Esophagus muscularis mucosa (tissue), 4 donors: ENCODE data around the gene LIMCH1. TPM values are rescaled to one million over a fixed set of nuclear protein-coding genes. Genes with fewer than 3 reads are reported as not detected.

Source experiments
- DNase-seq: peaks from one replicate; pipeline ENCODE4 v3.0.0-alpha.2; 2017; ENCODE audit errors: extremely low spot score
- H3K27ac ChIP-seq, 4 donors: fragments of 200-600 bp; sonication (generic); replicated peaks in 1 of 4; 1 replicate in 3 of 4; 2 replicates in 1 of 4; pipeline ENCODE4 v1.5.1; 2016 to 2019; ENCODE audit warnings: mild to moderate bottlenecking in 1 of 4
- H3K27me3 ChIP-seq, 4 donors: fragments of 200-600 bp; sonication (generic); one replicate each; pipeline versions ENCODE4 v1.5.1 to v1.6.0; 2016 to 2019
- H3K36me3 ChIP-seq, 4 donors: fragments of 200-600 bp; sonication (generic); one replicate each; pipeline ENCODE4 v1.5.1; 2016 to 2019
- H3K4me1 ChIP-seq, 4 donors: fragments of 200-600 bp; sonication (generic); one replicate each; pipeline ENCODE4 v1.5.1; 2016 to 2019
- H3K4me3 ChIP-seq, 4 donors: fragments of 200-600 bp; sonication (generic); 1 replicate in 2 of 4; 2 replicates in 2 of 4; pipeline ENCODE4 v1.5.1; 2016 to 2019; ENCODE audit warnings: mild to moderate bottlenecking in 4 of 4, moderate library complexity in 1 of 4
- H3K9me3 ChIP-seq, 4 donors: fragments of 200-600 bp; sonication (generic); 1 replicate in 3 of 4; 2 replicates in 1 of 4; pipeline ENCODE4 v1.5.1; 2016 to 2019
- CTCF ChIP-seq, 3 experiments: fragments of 200-600 bp in 2 of 3; fragments of 450-650 bp in 1 of 3; sonication (generic) in 2 of 3; IDR thresholded peaks; one replicate each; pipeline ENCODE4 v1.5.1; 2017 to 2019; ENCODE audit warnings: antibody characterized with exemption in 3 of 3, mild to moderate bottlenecking in 2 of 3, moderate library complexity in 1 of 3
- EP300 ChIP-seq: sonication (generic); formaldehyde crosslinking; IDR thresholded peaks from one replicate; pipeline ENCODE4 v1.6.1; 2017; ENCODE audit warnings: antibody characterized with exemption
- POLR2A ChIP-seq: fragments of 450-650 bp; IDR thresholded peaks from one replicate; pipeline ENCODE4 v1.6.1; 2017; ENCODE audit warnings: antibody characterized with exemption, moderate library complexity, mild to moderate bottlenecking, low read depth
- POLR2AphosphoS5 ChIP-seq, 2 donors: sonication (generic); formaldehyde crosslinking; IDR thresholded peaks; one replicate each; pipeline ENCODE4 v1.6.1; 2017; ENCODE audit warnings: antibody characterized with exemption in 2 of 2
- WGBS: methylation state at CpG from one replicate; pipeline ENCODE4 v1.1.5; 2018; 5-methylcytosine and 5-hydroxymethylcytosine counted together
- intact Hi-C: fragments of 100-400 bp; cut with DNase I; formaldehyde crosslinking; loops from one replicate; pipeline ENCODE4 v1.15.1; 2023
- total RNA-seq, 4 donors: library from RNA; depleted of rRNA; stranded (reverse); fragments of >200 nt; gene quantifications; one replicate each; pipeline versions ENCODE4 v1.1.0 to v1.2.1, GENCODE V29; 2016

The LIMCH1 gene
- total RNA-seq, 4 donors from 2014 or later = 49.0 to 101 (median 72.1) TPM

GRCh38 chr4:41653523-41653922, 115.6 kb downstream of the LIMCH1 start:
- Histone ChIP-seq H3K4me3 (no peak overlapping the region), H3K9me3 (no peaks in the 10 kb centered on the region), H3K27ac (no peak overlapping the region), H3K36me3 (peaks cover 0 to 52% (median 16%) of the 10 kb centered on the region in 4 donors), H3K27me3 (no peaks in the 10 kb centered on the region), H3K4me1 (peaks cover 8 to 15% (median 12%) of the 10 kb centered on the region in 4 donors)
- WGBS = 92% methylated on average over 6 of the region's 6 CpGs
- peak; percentile 50 for DNase-seq
- TF ChIP-seq POLR2A = no peak
- TF ChIP-seq POLR2AphosphoS5 (IDR thresholded peaks at IDR 0.05) = no peak
- TF ChIP-seq EP300 = no peak
- intact Hi-C loops = no loop called here

- H3K27ac ChIP-seq = no peak overlapping the region
- 81% methylated on average over 3 of the region's 3 CpGs for WGBS
- H3K36me3 ChIP-seq = peaks cover 0 to 35% (median 16%) of the 10 kb centered on the region in 4 donors
- DNase-seq = no peak
- intact Hi-C loops = no loop called here
- TF ChIP-seq POLR2AphosphoS5 (IDR thresholded peaks at IDR 0.05) (no peak), EP300 (no peak), POLR2A (no peak), CTCF (IDR thresholded peaks at IDR 0.05) (no peak)
- H3K9me3 ChIP-seq = no peaks in the 10 kb centered on the region
- no peaks in the 10 kb centered on the region for H3K27me3 ChIP-seq
- H3K4me3 ChIP-seq = no peak overlapping the region
- peaks cover 7 to 15% (median 10%) of the 10 kb centered on the region in 4 donors for H3K4me1 ChIP-seq
These were observed 117.2 kb downstream of the LIMCH1 start for GRCh38 chr4:41655177-41655576.

GRCh38 chr4:41656106-41656505, 118.1 kb downstream of the LIMCH1 start:
- WGBS = 85% methylated on average over 3 of the region's 3 CpGs
- Histone ChIP-seq H3K4me1 (peaks cover 7 to 15% (median 10%) of the 10 kb centered on the region in 4 donors), H3K36me3 (peaks cover 0 to 26% (median 12%) of the 10 kb centered on the region in 4 donors), H3K27me3 (no peaks in the 10 kb centered on the region), H3K27ac (no peak overlapping the region), H3K9me3 (no peaks in the 10 kb centered on the region), H3K4me3 (no peak overlapping the region)
- intact Hi-C loops = no loop called here
- no peak for TF ChIP-seq POLR2AphosphoS5 (IDR thresholded peaks at IDR 0.05)
- no peak for TF ChIP-seq CTCF (IDR thresholded peaks at IDR 0.05)
- TF ChIP-seq EP300 = no peak
- TF ChIP-seq POLR2A = no peak
- DNase-seq = no peak

GRCh38 chr4:41656572-41657520, 118.9 kb downstream of the LIMCH1 start:
- Histone ChIP-seq H3K36me3 (peaks cover 0 to 21% (median 8%) of the 10 kb centered on the region in 4 donors), H3K27me3 (no peaks in the 10 kb centered on the region), H3K9me3 (no peaks in the 10 kb centered on the region), H3K27ac (peak overlapping the region in 2 of 4 donors; percentile 25 to 46), H3K4me3 (no peak overlapping the region), H3K4me1 (peaks cover 7 to 18% (median 10%) of the 10 kb centered on the region in 4 donors)
- no peak for DNase-seq
- intact Hi-C loops = no loop called here
- WGBS = 53% methylated on average over 14 of the region's 15 CpGs
- no peak for TF ChIP-seq EP300
- no peak for TF ChIP-seq POLR2AphosphoS5 (IDR thresholded peaks at IDR 0.05)
- TF ChIP-seq CTCF (IDR thresholded peaks at IDR 0.05) = no peak
- TF ChIP-seq POLR2A = no peak

- H3K27ac ChIP-seq = no peak overlapping the region
- H3K4me1 ChIP-seq = peaks cover 7 to 18% (median 10%) of the 10 kb centered on the region in 4 donors
- H3K36me3 ChIP-seq = peaks cover 0 to 19% (median 5%) of the 10 kb centered on the region in 4 donors
- DNase-seq = no peak
- no peaks in the 10 kb centered on the region for H3K27me3 ChIP-seq
- intact Hi-C loops = no loop called here
- H3K4me3 ChIP-seq = no peak overlapping the region
- TF ChIP-seq EP300 = no peak
- no peak for TF ChIP-seq POLR2A
- TF ChIP-seq POLR2AphosphoS5 (IDR thresholded peaks at IDR 0.05) = no peak
- TF ChIP-seq CTCF (IDR thresholded peaks at IDR 0.05) = no peak
- no peaks in the 10 kb centered on the region for H3K9me3 ChIP-seq
- 79% methylated on average over 4 of the region's 4 CpGs for WGBS
These were observed 119.6 kb downstream of the LIMCH1 start for GRCh38 chr4:41657561-41657960.
